ENCODE data around the gene DHRSX. TPM values are rescaled to one million over a fixed set of nuclear protein-coding genes. Genes with fewer than 3 reads are reported as not detected.
"Not testable (repeated sequence)": the region's sequence is repeated elsewhere in the genome, so short reads cannot be mapped to it uniquely, and the experiment has no call there.

Gene DHRSX
- total and polyA plus RNA-seq, 7 experiments from 2014 or later = 15.0 to 26.2 (median 17.6) TPM

DNA sequence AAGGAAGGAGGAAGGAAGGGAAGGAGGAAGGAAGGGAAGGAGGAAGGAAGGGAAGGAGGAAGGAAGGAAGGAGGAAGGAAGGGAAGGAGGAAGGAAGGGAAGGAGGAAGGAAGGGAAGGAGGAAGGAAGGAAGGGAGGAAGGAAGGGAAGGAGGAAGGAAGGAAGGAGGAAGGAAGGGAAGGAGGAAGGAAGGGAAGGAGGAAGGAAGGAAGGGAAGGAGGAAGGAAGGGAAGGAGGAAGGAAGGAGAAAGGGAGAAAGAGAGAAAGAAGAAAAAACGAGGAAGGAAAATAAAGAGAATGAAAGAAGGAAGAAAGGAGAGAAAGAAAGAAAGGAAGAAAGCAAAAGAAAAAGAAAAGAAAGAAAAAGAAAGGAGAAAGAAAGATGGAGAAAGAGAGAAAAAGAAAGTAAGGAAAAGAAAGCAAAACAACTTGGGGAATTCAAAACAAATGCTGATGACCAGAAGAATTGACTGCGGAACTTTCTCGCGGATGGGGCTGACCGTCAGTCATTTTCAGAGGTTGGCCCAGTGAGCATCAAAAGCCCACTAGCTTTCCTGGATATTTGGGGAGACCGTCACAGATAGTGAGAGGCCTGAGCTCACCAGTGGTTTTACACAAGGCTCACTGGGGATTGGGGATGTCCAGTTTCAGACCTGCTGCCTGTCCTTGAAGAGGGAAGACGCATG, 286.5 kb downstream of the DHRSX start:
- H3K27ac ChIP-seq (ENCODE audit: low read depth, low read length); ATAC-seq; CTCF ChIA-PET; POLR2A ChIA-PET; H3K4me3 Mint-ChIP-seq; intact Hi-C loops (cut with micrococcal nuclease); H3K36me3 ChIP-seq (ENCODE audit: control insufficient read depth in 2 of 3, insufficient read depth in 3 of 3, low read length in 3 of 3); H3K4me1 Mint-ChIP-seq; DNase-seq; H3K27me3 Mint-ChIP-seq; H3K27ac Mint-ChIP-seq; H3K4me1 ChIP-seq (ENCODE audit: control insufficient read depth in 2 of 2, insufficient read depth in 2 of 2, low read length in 2 of 2); H3K27me3 ChIP-seq (ENCODE audit: control insufficient read depth in 2 of 2, insufficient read depth in 2 of 2, low read length in 2 of 2); H3K4me3 ChIP-seq (ENCODE audit: low read length): not testable (repeated sequence)
- Mint-ChIP-seq H3K36me3 (peaks cover 6 to 25% (median 21%) of the 10 kb centered on the region in 5 donors), H3K9me3 (peaks cover 0 to 58% (median 23%) of the 10 kb centered on the region in 11 donors)
- peaks cover 0 to 37% (median 0%) of the 10 kb centered on the region in 3 experiments for H3K9me3 ChIP-seq (ENCODE audit: control insufficient read depth in 2 of 3, low read length in 3 of 3)

DNA sequence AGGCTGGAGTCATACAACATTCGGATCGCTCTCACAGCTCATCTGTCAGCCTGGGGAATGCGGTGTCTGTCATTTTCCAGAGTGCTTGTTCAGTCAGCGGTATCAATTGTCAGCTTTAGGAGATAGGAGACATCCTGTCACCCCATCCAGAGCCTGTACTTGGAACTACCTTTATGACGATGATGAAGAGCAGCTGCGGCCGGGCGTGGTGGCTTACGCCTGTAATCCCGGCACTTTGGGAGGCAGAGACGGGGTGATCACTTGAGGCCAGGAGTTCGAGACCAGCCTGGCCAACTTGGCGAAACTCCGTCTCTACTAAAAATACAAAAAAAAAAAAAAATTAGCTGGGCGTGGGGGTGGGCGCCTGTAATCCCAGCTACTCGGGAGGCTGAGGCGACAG, 289.1 kb downstream of the DHRSX start:
- DNase-seq; H3K27ac ChIP-seq (ENCODE audit: low read depth, low read length); H3K27me3 Mint-ChIP-seq; CTCF ChIA-PET; H3K4me1 ChIP-seq (ENCODE audit: control insufficient read depth in 2 of 2, insufficient read depth in 2 of 2, low read length in 2 of 2); H3K36me3 ChIP-seq (ENCODE audit: control insufficient read depth in 2 of 3, insufficient read depth in 3 of 3, low read length in 3 of 3); H3K4me1 Mint-ChIP-seq; intact Hi-C loops (cut with micrococcal nuclease); H3K4me3 Mint-ChIP-seq; H3K27ac Mint-ChIP-seq; H3K4me3 ChIP-seq (ENCODE audit: low read length); POLR2A ChIA-PET; ATAC-seq; H3K27me3 ChIP-seq (ENCODE audit: control insufficient read depth in 2 of 2, insufficient read depth in 2 of 2, low read length in 2 of 2): not testable (repeated sequence)
- peaks cover 0 to 18% (median 0%) of the 10 kb centered on the region in 3 experiments for H3K9me3 ChIP-seq (ENCODE audit: control insufficient read depth in 2 of 3, low read length in 3 of 3)
- H3K9me3 Mint-ChIP-seq = peaks cover 0 to 47% (median 9%) of the 10 kb centered on the region in 11 donors
- H3K36me3 Mint-ChIP-seq = peaks cover 6 to 27% (median 19%) of the 10 kb centered on the region in 5 donors

DNA sequence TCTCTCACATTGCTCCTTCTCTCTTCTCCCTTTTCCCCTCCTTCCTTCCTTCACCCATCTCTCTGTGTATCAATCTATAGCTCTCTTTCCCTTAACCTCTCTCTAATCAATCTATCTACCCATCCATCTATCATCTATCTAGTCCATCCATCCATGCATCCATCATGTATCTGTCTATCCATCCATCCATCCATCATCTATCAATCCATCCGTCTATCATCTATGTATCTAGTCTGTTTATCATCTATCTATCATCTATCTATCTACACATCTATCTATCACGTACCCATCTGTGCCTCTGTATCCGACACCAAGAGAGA, 307.5 kb downstream of the DHRSX start:
- H3K4me1 ChIP-seq (ENCODE audit: control insufficient read depth in 2 of 2, insufficient read depth in 2 of 2, low read length in 2 of 2) = no peaks in the 10 kb centered on the region
- ChIA-PET POLR2A (no interaction called here), CTCF (no interaction called here)
- Mint-ChIP-seq H3K4me3 (no peak overlapping the region), H3K36me3 (peaks cover 3 to 12% (median 10%) of the 10 kb centered on the region in 5 donors), H3K27ac (no peak overlapping the region), H3K27me3 (no peaks in the 10 kb centered on the region), H3K9me3 (peaks cover 0 to 72% (median 21%) of the 10 kb centered on the region in 11 donors), H3K4me1 (peaks cover 0 to 4% (median 0%) of the 10 kb centered on the region in 7 donors)
- no peak overlapping the region for H3K4me3 ChIP-seq (ENCODE audit: low read length)
- no peaks in the 10 kb centered on the region for H3K27me3 ChIP-seq (ENCODE audit: control insufficient read depth in 2 of 2, insufficient read depth in 2 of 2, low read length in 2 of 2)
- DNase-seq = no peak
- ATAC-seq = no peak
- H3K9me3 ChIP-seq (ENCODE audit: control insufficient read depth in 2 of 3, low read length in 3 of 3) = peaks cover 0 to 5% (median 0%) of the 10 kb centered on the region in 3 experiments
- H3K27ac ChIP-seq (ENCODE audit: low read depth, low read length) = no peak overlapping the region
- intact Hi-C loops (cut with micrococcal nuclease) = no loop called here
- H3K36me3 ChIP-seq (ENCODE audit: control insufficient read depth in 2 of 3, insufficient read depth in 3 of 3, low read length in 3 of 3) = no peaks in the 10 kb centered on the region

DNA sequence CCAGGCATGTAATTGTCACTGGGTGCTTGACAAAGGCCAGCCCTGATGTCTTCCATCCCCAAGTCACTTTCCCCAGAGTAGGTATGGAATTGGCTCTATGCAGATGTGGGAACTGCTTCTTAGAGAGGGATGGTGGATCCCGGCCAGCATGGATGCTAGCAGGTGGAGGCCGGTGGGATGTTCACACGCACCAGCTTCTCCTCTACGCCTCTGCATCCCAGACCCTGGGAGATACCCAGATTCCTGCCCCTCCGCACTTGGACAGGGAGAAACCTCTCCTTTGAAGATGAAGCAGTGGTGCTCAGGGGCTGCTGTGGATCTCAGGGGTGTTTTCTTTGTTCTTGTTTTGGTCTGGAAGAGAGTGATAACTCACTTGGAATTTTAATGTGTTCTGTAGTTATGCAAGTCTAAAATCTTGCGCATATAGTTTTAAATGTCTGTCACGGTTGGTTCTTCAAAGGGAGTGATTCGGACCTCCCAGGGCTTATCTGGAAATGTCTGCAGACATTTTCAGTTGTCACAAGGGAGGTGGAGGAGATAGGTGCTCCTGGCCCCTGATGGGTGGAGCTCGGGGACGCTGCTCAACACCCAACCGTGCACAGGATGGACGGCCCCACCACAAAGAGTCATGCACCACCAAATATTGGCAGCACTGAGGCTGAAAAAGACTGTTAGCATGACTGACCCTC, 308.0 kb downstream of the DHRSX start:
- no peaks in the 10 kb centered on the region for H3K36me3 ChIP-seq (ENCODE audit: control insufficient read depth in 2 of 3, insufficient read depth in 3 of 3, low read length in 3 of 3)
- Mint-ChIP-seq H3K36me3 (peaks cover 5 to 16% (median 11%) of the 10 kb centered on the region in 5 donors), H3K4me1 (peaks cover 0 to 4% (median 0%) of the 10 kb centered on the region in 7 donors), H3K9me3 (peaks cover 3 to 72% (median 19%) of the 10 kb centered on the region in 11 donors), H3K27ac (no peak overlapping the region), H3K4me3 (no peak overlapping the region), H3K27me3 (no peaks in the 10 kb centered on the region)
- no peak for DNase-seq
- H3K4me3 ChIP-seq (ENCODE audit: low read length) = no peak overlapping the region
- no peaks in the 10 kb centered on the region for H3K4me1 ChIP-seq (ENCODE audit: control insufficient read depth in 2 of 2, insufficient read depth in 2 of 2, low read length in 2 of 2)
- no peak for ATAC-seq
- intact Hi-C loops (cut with micrococcal nuclease) = no loop called here
- CTCF ChIA-PET = no interaction called here
- no peak overlapping the region for H3K27ac ChIP-seq (ENCODE audit: low read depth, low read length)
- POLR2A ChIA-PET = no interaction called here
- H3K27me3 ChIP-seq (ENCODE audit: control insufficient read depth in 2 of 2, insufficient read depth in 2 of 2, low read length in 2 of 2) = no peaks in the 10 kb centered on the region
- peaks cover 0 to 5% (median 0%) of the 10 kb centered on the region in 3 experiments for H3K9me3 ChIP-seq (ENCODE audit: control insufficient read depth in 2 of 3, low read length in 3 of 3)

DNA sequence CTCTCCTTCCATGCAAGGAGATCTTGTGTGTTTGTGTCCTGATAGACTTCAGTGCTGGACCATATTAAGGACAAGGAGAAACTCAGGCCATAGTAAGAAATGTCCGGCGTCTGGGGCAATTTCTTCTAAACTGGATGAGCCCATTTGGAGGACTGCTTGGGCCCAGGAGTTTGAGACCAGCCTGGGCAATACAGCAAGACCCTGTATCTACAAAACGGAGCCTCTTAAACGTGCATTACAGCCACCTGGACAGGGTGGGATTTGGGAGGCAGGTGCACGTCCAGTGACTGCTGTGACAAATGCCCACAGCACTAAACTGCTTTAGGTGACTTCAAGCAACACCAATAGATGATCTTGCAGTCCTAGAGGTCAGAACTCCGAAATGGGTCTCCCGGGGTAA, 311.9 kb downstream of the DHRSX start:
- H3K27ac Mint-ChIP-seq = no peak overlapping the region
- H3K36me3 Mint-ChIP-seq = peaks cover 7 to 20% (median 9%) of the 10 kb centered on the region in 5 donors
- Histone ChIP-seq H3K4me1 (ENCODE audit: control insufficient read depth in 2 of 2, insufficient read depth in 2 of 2, low read length in 2 of 2) (no peaks in the 10 kb centered on the region), H3K36me3 (ENCODE audit: control insufficient read depth in 2 of 3, insufficient read depth in 3 of 3, low read length in 3 of 3) (no peaks in the 10 kb centered on the region), H3K27ac (ENCODE audit: low read depth, low read length) (no peak overlapping the region), H3K9me3 (ENCODE audit: control insufficient read depth in 2 of 3, low read length in 3 of 3) (peaks cover 0 to 9% (median 4%) of the 10 kb centered on the region in 3 experiments), H3K27me3 (ENCODE audit: control insufficient read depth in 2 of 2, insufficient read depth in 2 of 2, low read length in 2 of 2) (no peaks in the 10 kb centered on the region), H3K4me3 (ENCODE audit: low read length) (no peak overlapping the region)
- H3K4me3 Mint-ChIP-seq = no peak overlapping the region
- no peak for DNase-seq
- peaks cover 4 to 46% (median 18%) of the 10 kb centered on the region in 11 donors for H3K9me3 Mint-ChIP-seq
- ChIA-PET POLR2A (no interaction called here), CTCF (no interaction called here)
- intact Hi-C loops (cut with micrococcal nuclease) = no loop called here
- H3K4me1 Mint-ChIP-seq = peaks cover 0 to 4% (median 0%) of the 10 kb centered on the region in 7 donors
- no peak for ATAC-seq
- no peaks in the 10 kb centered on the region for H3K27me3 Mint-ChIP-seq

DNA sequence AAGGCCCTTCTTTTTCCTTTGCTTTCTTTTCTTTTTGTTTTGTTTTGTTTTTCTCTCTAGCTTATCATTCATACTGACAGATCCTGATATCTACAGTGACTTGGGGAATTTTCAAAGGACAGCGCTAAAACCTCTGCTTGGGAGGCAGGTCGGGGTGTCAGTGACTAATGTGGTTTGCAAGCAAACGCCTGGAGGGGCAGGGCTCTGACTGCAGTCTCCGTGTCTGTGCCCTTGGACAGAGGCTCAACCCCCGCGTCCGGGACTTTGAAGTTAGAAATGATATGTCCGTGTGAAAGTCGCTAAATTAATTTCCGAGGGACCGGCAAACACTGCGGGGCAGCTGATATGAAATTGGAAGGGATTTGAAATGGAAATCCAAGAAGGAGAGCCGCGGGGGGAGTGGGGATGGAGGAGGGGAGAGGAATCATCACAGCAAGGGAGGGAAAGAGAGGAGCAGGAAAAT, 312.4 kb downstream of the DHRSX start:
- Mint-ChIP-seq H3K9me3 (peaks cover 4 to 41% (median 17%) of the 10 kb centered on the region in 11 donors), H3K4me3 (no peak overlapping the region), H3K4me1 (peaks cover 0 to 4% (median 0%) of the 10 kb centered on the region in 7 donors), H3K27me3 (no peaks in the 10 kb centered on the region), H3K27ac (no peak overlapping the region), H3K36me3 (peaks cover 7 to 19% (median 9%) of the 10 kb centered on the region in 5 donors)
- Histone ChIP-seq H3K9me3 (ENCODE audit: control insufficient read depth in 2 of 3, low read length in 3 of 3) (peaks cover 0 to 9% (median 4%) of the 10 kb centered on the region in 3 experiments), H3K27ac (ENCODE audit: low read depth, low read length) (no peak overlapping the region), H3K36me3 (ENCODE audit: control insufficient read depth in 2 of 3, insufficient read depth in 3 of 3, low read length in 3 of 3) (no peaks in the 10 kb centered on the region), H3K4me1 (ENCODE audit: control insufficient read depth in 2 of 2, insufficient read depth in 2 of 2, low read length in 2 of 2) (no peaks in the 10 kb centered on the region), H3K27me3 (ENCODE audit: control insufficient read depth in 2 of 2, insufficient read depth in 2 of 2, low read length in 2 of 2) (no peaks in the 10 kb centered on the region), H3K4me3 (ENCODE audit: low read length) (no peak overlapping the region)
- ChIA-PET POLR2A (no interaction called here), CTCF (no interaction called here)
- intact Hi-C loops (cut with micrococcal nuclease) = no loop called here
- ATAC-seq (no peak), DNase-seq (no peak)

Measured in naive thymus-derived CD4-positive, alpha-beta T cell (primary cell).